NCI-H82 treated with DMSO at 0.1 percent for 48 hours (cell line): ENCODE data around the gene SPDYE3.
"Not testable (repeated sequence)": the region's sequence is repeated elsewhere in the genome, so short reads cannot be mapped to it uniquely, and the experiment has no call there.

Experiments used
- DNase-seq: peaks from one replicate; lab custom pipeline; 2025; ENCODE audit not compliant: unreplicated experiment; lab: John Stamatoyannopoulos, UW

Gene SPDYE3, protein sequence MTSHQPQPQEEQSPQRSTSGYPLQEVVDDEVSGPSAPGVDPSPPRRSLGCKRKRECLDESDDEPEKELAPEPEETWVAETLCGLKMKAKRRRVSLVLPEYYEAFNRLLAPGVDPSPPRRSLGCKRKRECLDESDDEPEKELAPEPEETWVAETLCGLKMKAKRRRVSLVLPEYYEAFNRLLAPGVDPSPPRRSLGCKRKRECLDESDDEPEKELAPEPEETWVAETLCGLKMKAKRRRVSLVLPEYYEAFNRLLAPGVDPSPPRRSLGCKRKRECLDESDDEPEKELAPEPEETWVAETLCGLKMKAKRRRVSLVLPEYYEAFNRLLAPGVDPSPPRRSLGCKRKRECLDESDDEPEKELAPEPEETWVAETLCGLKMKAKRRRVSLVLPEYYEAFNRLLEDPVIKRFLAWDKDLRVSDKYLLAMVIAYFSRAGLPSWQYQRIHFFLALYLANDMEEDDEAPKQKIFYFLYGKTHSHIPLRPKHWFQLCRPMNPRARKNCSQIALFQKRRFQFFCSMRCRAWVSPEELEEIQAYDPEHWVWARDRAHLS

GRCh38 chr7:100307402-100307801 lies at the start of gene SPDYE3:
Gene SPDYE3, plus strand, starts transcription at chr7:100307702. Its CDS starts 184 bp downstream, at chr7:100307886.
- DNase-seq: not testable (repeated sequence)

DNA sequence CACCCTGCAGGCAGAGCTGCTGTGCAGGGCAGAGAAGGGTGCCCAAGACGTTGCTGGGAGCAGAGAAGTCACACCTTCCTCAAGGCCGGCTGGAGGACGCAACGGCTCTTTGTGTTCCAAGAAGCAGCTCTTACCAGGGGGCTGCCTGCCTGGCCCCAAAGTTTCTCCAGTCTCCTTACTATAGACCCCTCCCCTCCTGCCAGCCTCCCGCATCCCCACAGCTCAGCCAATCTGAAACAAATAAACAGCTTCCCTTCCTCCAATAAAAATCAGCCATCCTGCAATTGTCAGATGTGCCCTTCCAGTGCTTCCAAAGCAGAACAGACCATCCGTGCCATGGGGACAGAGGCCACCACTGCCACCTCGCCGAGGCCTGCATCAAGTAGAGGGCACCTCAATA lies 47.5 kb upstream of the SPDYE3 start:
- not testable (repeated sequence) for DNase-seq

DNA sequence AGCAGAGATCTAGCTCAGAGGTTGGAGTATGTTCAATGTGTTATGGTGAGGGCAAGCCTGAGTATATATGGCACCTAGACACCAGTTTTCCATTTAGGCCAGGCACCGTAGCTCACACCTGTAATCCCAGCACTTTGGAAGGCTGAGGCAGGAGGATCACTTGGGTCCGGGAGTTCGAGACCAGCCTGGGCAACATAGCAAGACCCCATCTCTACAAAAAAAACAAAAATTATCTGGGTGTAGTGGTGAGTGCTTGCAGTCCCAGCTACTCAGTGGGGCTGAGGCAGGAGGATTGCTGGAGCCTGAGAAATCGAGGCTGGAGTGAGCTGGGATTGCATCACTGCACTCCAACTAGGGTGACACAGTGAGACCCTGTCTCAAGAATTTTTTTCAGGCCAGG lies 44.6 kb upstream of the SPDYE3 start:
- not testable (repeated sequence) for DNase-seq

- not testable (repeated sequence) for DNase-seq
Observed at GRCh38 chr7:100264223-100264622, 43.3 kb upstream of the SPDYE3 start.

GRCh38 chr7:100264669-100265165 lies 42.8 kb upstream of the SPDYE3 start:
- DNase-seq: not testable (repeated sequence)

- DNase-seq: not testable (repeated sequence)
Observed at GRCh38 chr7:100265851-100266250, 41.7 kb upstream of the SPDYE3 start.

- no peak for DNase-seq
Observed at GRCh38 chr7:100266576-100267354, 40.7 kb upstream of the SPDYE3 start.

GRCh38 chr7:100267648-100268047 lies 39.9 kb upstream of the SPDYE3 start:
- DNase-seq: no peak

DNA sequence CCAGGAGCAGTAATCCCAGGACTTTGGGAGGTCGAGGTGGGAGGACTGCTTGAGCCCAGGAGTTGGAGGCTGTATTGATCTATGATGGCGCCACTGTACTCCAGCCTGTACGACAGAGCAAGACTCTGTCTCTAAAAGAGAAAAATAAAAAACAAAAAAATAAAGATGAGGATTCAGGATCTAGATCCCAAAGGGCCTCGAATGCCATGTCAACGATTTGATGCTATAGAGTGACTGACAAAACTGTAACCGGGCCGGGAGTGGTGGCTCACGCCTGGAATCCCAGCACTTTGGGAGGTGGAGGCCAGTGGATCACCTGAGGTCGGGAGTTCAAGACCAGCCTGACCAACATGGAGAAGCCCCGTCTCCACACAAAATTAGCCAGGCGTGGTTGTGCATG lies 38.6 kb upstream of the SPDYE3 start:
- not testable (repeated sequence) for DNase-seq

GRCh38 chr7:100269306-100270045 lies 38.0 kb upstream of the SPDYE3 start:
- DNase-seq: not testable (repeated sequence)

DNA sequence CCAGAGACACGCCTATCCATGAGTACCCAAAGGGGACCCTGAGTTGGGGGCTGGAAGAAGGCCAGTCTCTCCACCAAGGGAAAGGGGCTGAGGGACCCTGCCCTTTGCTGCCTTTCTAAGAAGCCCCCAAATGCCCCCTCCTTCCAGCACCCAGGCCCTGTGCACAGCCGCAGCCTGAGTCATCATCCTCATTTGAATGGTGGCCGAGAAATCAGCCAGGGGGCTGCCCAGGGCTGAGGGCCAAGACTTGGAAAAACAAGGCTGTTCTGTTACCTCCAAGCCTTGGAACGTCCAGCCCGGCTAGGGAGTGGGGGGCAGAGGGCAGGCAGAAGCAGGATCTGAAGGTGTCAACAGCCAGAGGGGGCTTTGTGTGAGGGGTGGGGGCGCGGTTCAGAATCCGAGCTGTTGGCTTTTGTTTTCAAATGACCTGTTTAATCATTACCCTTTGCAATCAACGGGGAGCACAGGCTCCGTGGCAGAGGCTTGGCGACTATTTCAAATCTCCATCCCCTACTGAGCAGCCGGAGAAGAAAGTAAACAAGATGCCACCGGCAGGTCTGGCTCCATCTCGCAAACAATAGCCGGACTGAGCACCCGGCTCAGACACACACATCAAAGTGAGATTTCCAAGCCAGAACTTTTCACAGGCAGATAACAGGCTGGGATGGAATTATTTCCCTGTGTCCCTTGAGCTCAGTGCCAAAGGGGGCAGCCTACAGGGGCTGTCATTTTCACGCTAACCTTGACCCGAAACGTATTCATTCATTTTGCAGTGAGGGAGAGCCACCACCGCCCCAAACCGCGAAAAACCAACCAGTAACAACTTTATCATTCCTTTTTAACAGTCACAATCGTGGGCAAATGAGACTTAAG lies 37.2 kb upstream of the SPDYE3 start:
- DNase-seq: not testable (repeated sequence)

DNA sequence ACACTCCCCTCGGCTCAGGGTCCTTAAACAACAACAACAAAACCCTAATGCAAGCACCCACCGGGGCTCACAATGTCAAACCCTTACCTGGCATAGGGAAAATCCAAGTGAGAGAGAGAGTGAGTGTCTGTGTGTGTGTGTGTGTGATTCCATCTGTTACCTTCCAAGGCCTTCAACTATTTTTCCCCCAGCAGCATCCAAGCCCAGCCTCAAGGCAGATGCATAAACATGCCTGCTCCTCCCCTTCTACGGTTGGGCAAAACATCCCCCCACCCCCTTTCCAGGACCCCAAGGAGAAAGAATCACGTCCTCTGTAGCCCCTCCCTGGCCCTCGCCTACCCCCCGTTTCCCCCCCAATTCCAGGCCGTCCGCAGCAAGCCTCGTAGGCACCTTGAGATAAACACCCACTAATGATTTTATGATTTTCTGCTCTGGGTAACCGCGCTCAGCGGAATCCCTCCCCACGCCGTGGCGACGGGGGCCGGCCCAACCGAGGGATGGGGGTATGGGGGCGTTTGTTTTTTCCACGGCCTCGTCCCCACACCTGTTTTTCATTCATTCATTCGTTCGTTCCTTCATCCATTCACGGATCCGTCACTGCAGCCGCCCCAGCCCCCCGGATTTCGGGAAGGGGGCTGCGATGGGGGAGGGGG lies 36.4 kb upstream of the SPDYE3 start:
- DNase-seq: not testable (repeated sequence)

DNA sequence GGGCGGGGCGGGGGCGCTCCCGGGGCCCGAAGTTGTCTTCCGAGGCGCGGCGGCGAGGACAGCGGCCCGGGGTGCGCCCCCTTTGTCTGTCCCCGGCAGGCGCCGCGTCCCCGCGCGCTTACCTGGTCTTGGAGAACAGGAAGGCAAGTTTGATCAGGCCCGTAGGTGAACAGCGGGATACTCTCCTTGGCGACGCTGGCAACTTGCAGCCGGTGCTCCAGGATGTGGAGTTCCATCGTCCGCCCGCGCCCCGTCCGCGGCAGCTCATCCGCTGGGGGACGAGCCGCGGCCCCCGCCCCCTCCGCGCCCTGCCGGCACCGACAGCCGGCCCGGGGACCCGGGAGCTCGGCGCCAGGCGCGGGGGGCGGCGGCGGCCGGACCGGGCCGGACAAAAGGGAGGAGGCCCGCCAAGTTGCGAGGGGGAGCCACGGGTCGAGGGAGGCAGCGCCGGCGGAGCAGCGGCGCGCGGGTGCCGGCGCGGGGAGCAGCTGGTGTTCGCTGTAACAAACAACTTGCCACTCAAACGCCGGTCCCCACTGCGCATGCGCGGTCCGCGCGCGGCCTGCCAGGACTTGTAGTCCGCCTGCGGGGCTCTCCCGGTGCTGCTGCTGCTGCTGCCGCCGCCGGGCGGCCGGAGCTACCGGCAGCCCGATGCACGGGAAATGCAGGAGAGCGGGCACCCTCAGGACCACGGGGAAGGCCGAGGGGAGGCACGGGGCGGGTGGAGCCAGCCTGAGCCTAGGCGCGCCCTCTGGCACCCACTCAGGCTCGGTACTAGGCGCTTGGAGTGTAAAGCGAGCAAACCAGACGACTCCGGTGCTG lies 35.6 kb upstream of the SPDYE3 start:
- DNase-seq: peak; percentile 66

DNA sequence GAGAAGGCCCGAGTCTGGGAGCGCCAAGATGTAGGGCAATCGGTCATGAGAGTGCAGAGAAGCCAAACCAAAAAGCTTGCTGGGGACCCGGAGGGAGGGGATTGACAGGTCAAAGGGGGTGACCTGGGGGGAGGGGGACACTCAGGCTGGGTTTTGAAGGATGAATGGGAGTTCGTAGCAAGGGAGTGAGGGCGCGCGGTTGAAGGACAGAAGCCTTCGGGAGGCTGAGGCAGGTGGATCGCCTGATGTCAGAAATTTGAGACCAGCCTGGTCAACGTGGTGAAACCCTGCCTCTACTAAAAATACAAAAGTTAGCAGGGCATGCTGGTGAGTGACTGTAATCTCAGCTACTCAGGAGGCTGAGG lies 35.0 kb upstream of the SPDYE3 start:
- DNase-seq: not testable (repeated sequence)

GRCh38 chr7:100275120-100275519 lies 32.4 kb upstream of the SPDYE3 start:
- DNase-seq: no peak

GRCh38 chr7:100276126-100276525 lies 31.4 kb upstream of the SPDYE3 start:
- not testable (repeated sequence) for DNase-seq

- DNase-seq: not testable (repeated sequence)
Observed at GRCh38 chr7:100282069-100282608, 25.4 kb upstream of the SPDYE3 start.

GRCh38 chr7:100283147-100283546 lies 24.4 kb upstream of the SPDYE3 start:
- DNase-seq: not testable (repeated sequence)
